ENCODE measurements around the gene NFATC2. TPM values are rescaled to one million over a fixed set of nuclear protein-coding genes. Genes with fewer than 3 reads are reported as not detected.

The NFATC2 gene
- polyA plus RNA-seq, 1 of the 3 experiments (the other 2 are of a cell fraction), result 0.36 TPM

DNA sequence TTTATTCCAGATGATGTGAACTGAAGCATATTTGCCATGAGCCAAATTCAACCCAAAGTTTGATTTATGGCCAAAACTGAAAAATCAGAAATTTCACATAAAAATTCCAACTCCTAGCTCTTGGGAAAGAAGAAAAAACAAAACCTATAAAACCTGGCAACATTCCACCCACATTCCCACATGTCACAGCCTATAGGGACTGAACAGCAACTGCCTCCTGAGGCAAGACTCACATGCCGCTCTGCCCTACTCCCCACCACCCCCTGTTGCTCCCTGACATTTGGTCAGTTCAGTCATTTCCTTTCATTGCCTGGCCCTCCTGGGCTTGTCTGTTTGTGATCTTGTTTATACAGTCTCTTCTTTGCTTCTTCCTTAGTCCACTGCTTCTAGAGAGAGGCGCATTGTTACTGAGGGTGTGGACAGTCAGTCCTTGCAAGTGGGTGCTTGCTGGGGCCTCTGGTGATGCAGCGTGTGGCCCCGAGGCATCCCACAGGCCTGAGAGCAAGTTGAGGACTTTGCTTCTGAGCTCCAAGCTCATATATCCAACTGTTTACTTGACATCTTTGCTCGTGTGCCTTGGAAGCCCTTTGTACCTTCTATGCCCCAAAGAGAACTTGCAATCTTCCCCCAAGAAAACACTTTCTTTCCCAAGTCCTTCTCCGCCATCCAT is 31.4 kb downstream of the NFATC2 start:
- ChIA-PET POLR2A (no interaction called here), CTCF (interaction anchor here (0.9 kb wide), 1 partner anchor 84 kb away, joined by 3 read pairs; no protein-coding TSS in a partner anchor)
- Histone ChIP-seq H3K4me2 (no peak overlapping the region), H3K79me2 (ENCODE audit: insufficient read depth) (no peaks in the 10 kb centered on the region; the same call in 1 of the 2 replicates), H3K9ac (no peak overlapping the region), H2AFZ (ENCODE audit: low read depth) (no peak overlapping the region), H3K9me2 (no peaks in the 10 kb centered on the region), H3K4me3 (ENCODE audit: low read depth in 2 of 2, low read length in 1 of 2) (no peak overlapping the region), H3K9me3 (no peaks in the 10 kb centered on the region), H4K20me1 (ENCODE audit: insufficient read depth) (no peaks in the 10 kb centered on the region), H3K27ac (ENCODE audit: low read depth in 2 of 2, low read length in 1 of 2) (no peak overlapping the region), H3K4me1 (ENCODE audit: control insufficient read depth in 1 of 2, insufficient read depth in 2 of 2, low read depth in 1 of 2, low read length in 1 of 2) (no peaks in the 10 kb centered on the region; a peak in 1 of 4 replicates), H3F3A (replicated peaks; ENCODE audit: insufficient read depth) (peaks cover 7% of the 10 kb centered on the region), H3K36me3 (replicated peaks in 1 of 2; ENCODE audit: control insufficient read depth in 1 of 2, insufficient read depth in 2 of 2, low read length in 1 of 2) (no peaks in the 10 kb centered on the region), H3K27me3 (ENCODE audit: insufficient read depth) (no peaks in the 10 kb centered on the region)
- WGBS (ENCODE audit: low lambda C conversion rate), result 93% methylated on average over 6 of the region's 6 CpGs
- TF ChIP-seq, protein P1, sequence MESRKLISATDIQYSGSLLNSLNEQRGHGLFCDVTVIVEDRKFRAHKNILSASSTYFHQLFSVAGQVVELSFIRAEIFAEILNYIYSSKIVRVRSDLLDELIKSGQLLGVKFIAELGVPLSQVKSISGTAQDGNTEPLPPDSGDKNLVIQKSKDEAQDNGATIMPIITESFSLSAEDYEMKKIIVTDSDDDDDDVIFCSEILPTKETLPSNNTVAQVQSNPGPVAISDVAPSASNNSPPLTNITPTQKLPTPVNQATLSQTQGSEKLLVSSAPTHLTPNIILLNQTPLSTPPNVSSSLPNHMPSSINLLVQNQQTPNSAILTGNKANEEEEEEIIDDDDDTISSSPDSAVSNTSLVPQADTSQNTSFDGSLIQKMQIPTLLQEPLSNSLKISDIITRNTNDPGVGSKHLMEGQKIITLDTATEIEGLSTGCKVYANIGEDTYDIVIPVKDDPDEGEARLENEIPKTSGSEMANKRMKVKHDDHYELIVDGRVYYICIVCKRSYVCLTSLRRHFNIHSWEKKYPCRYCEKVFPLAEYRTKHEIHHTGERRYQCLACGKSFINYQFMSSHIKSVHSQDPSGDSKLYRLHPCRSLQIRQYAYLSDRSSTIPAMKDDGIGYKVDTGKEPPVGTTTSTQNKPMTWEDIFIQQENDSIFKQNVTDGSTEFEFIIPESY (IDR thresholded peaks at IDR 0.05; ENCODE audit: borderline replicate concordance, low read depth), result no peak
- TF ChIP-seq, protein P2, sequence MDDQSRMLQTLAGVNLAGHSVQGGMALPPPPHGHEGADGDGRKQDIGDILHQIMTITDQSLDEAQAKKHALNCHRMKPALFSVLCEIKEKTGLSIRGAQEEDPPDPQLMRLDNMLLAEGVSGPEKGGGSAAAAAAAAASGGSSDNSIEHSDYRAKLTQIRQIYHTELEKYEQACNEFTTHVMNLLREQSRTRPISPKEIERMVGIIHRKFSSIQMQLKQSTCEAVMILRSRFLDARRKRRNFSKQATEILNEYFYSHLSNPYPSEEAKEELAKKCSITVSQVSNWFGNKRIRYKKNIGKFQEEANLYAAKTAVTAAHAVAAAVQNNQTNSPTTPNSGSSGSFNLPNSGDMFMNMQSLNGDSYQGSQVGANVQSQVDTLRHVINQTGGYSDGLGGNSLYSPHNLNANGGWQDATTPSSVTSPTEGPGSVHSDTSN (IDR thresholded peaks at IDR 0.05), result no peak
- TF ChIP-seq POLR2AphosphoS5 (IDR thresholded peaks at IDR 0.05; ENCODE audit: low read depth, low read length) (no peak), MEF2A (IDR thresholded peaks at IDR 0.05; ENCODE audit: borderline replicate concordance, low read depth) (no peak), NRF1 (IDR thresholded peaks at IDR 0.05; ENCODE audit: low read depth, low read length) (no peak), TAF1 (IDR thresholded peaks at IDR 0.05; ENCODE audit: borderline replicate concordance, low read depth, low read length) (no peak), RAD21 (IDR thresholded peaks at IDR 0.05; ENCODE audit: low read length) (no peak), CHD2 (IDR thresholded peaks at IDR 0.05; ENCODE audit: low read length, partially characterized antibody) (no peak), GABPA (IDR thresholded peaks at IDR 0.05; ENCODE audit: low read depth) (no peak), TCF12 (IDR thresholded peaks at IDR 0.05) (no peak), FOXJ3 (CRISPR knock-in tag; IDR thresholded peaks at IDR 0.05) (no peak), NFIC (IDR thresholded peaks at IDR 0.05; ENCODE audit: borderline replicate concordance) (no peak), FOSL2 (IDR thresholded peaks at IDR 0.05; ENCODE audit: borderline replicate concordance, low read depth) (no peak), RCOR1 (IDR thresholded peaks at IDR 0.05; ENCODE audit: low read length) (no peak), EZH2phosphoT487 (IDR thresholded peaks at IDR 0.05; ENCODE audit: borderline replicate concordance, low read depth) (no peak), MXI1 (IDR thresholded peaks at IDR 0.05; ENCODE audit: low read depth, low read length) (no peak), FOXM1 (IDR thresholded peaks at IDR 0.05; ENCODE audit: low read depth) (no peak), GATA2 (CRISPR knock-in tag; IDR thresholded peaks at IDR 0.05) (no peak)
- TF ChIP-seq, protein P3, sequence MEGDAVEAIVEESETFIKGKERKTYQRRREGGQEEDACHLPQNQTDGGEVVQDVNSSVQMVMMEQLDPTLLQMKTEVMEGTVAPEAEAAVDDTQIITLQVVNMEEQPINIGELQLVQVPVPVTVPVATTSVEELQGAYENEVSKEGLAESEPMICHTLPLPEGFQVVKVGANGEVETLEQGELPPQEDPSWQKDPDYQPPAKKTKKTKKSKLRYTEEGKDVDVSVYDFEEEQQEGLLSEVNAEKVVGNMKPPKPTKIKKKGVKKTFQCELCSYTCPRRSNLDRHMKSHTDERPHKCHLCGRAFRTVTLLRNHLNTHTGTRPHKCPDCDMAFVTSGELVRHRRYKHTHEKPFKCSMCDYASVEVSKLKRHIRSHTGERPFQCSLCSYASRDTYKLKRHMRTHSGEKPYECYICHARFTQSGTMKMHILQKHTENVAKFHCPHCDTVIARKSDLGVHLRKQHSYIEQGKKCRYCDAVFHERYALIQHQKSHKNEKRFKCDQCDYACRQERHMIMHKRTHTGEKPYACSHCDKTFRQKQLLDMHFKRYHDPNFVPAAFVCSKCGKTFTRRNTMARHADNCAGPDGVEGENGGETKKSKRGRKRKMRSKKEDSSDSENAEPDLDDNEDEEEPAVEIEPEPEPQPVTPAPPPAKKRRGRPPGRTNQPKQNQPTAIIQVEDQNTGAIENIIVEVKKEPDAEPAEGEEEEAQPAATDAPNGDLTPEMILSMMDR (IDR thresholded peaks at IDR 0.05), result no peak
- TF ChIP-seq, protein P4, sequence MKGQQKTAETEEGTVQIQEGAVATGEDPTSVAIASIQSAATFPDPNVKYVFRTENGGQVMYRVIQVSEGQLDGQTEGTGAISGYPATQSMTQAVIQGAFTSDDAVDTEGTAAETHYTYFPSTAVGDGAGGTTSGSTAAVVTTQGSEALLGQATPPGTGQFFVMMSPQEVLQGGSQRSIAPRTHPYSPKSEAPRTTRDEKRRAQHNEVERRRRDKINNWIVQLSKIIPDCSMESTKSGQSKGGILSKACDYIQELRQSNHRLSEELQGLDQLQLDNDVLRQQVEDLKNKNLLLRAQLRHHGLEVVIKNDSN (IDR thresholded peaks at IDR 0.05; ENCODE audit: borderline replicate concordance, low read depth), result no peak
- no peak for DNase-seq
